ENCODE measurements around the gene TBCCD1.

TBCCD1 gene, protein sequence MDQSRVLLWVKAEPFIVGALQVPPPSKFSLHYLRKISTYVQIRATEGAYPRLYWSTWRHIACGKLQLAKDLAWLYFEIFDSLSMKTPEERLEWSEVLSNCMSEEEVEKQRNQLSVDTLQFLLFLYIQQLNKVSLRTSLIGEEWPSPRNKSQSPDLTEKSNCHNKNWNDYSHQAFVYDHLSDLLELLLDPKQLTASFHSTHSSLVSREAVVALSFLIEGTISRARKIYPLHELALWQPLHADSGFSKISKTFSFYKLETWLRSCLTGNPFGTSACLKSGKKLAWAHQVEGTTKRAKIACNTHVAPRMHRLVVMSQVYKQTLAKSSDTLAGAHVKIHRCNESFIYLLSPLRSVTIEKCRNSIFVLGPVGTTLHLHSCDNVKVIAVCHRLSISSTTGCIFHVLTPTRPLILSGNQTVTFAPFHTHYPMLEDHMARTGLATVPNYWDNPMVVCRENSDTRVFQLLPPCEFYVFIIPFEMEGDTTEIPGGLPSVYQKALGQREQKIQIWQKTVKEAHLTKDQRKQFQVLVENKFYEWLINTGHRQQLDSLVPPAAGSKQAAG

DNA sequence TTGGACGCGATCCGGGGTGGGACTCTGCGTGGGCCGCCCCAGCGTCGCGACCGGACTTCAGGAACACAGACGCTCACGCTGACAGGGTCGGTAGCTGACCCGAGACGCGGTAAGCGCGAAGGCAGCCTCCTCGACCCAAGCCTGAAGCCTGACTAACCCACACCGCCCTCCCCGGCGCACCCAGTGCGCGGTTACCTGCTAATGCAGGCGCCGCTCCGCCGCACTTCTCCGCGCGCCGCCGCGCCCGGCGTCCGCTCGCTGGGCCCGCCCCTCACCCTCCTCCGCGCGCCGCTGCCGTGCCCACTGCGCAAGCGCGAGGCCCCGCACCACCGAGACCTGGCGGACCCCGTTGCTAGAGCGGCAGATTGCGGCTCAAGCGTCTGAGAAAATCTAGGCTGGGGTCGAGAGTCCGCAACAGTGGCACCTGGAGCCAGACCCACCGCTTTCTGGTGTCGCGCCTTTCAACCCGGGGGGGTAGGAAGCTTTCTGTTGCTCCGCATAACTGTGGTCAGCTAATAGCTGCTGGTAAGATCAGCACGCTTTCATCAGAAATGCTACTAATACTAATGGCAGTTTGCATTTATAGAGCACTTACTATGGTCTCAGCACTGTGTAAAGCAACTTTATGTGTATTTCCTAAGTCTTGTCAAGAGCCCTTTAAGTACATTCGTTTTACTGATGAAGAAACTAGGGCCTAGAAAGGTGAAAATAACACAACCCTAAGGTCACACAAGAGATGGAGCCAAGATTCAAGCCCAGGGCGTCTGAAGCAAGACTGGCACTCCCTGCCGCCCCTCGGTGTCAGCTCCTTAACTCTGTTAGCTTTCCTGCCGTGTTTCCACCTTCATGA is at the start of gene TBCCD1:
Gene TBCCD1 (minus strand): TSS at position 268 of the 850 bp plus-strand sequence. CDS start 3,010 bp downstream, outside the sequence.
- peak; percentile 76 to 94 for DNase-seq

DNA sequence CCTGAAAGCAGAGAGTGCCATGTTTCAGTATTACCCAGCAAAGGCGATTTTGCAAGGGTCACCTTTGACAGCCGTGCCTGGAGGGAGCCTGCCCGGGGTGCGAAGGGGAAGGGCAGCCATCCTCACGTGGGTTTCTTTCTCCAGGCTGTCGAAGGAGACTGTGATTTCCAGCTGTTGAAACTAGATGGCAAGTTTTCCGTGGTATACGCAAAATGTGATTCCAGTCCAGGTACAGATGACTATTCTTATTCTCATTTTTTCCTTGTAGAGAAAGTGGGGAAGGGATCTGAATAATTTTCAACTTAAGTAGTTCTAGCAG is 49.1 kb upstream of the TBCCD1 start:
- DNase-seq = no peak

DNA sequence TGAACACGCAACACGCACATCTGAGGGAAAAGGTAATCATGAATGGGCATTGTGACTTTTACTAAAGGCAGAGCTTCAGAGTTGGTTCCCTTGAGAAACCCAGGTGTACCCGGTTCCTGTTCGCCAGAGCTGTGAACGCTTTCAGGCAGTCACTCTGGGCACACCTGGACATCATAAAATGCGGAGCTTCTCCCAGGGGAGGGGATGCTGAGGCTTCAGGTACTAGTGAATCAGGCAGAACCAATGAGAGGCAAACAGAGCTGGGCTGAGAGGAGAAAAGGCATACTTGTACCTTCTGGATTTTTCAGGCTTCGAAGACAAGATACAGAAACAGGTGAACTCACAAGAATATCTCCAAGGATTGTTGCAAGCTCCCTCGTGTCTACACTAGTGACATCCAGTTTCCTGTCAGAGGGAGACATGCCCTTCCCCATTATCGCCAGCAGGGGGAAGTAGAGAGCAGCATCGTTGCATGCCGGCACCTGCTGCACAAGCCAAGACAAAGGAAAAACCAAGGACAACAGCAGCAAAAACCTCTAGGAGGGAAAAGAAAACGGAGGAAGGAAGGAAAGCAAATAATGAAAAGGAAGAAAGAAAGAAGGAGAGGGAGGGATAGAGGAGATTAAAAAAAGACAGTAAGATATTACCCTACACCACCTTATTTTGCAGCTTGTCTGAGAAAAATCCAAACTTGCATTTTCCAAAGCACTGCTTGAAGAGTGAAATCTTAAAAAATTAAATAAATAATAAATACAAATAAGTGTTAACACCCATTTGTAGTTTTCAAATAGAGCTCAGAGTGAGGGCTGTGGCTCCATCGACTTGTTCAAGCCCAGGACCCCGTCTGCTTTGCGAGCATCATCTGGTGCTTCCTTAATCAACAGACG is 47.7 kb upstream of the TBCCD1 start:
- peak; percentile 29 to 89 for DNase-seq

DNA sequence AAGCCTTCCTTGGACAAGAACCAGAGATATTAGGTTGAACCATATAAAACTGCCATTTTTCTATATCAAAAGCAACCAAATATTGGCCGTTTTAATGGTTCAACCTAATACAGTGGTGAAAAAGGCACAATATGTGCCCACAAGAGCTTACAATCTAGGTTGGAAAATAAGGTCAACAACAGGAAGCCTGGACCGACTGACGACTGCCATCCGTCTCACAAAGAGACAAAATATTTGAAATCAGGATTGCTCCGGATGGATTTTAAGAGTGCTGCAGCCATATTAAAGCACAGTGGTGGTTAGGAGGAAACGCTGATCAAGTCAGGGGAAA is 47.1 kb upstream of the TBCCD1 start:
- no peak for DNase-seq

DNA sequence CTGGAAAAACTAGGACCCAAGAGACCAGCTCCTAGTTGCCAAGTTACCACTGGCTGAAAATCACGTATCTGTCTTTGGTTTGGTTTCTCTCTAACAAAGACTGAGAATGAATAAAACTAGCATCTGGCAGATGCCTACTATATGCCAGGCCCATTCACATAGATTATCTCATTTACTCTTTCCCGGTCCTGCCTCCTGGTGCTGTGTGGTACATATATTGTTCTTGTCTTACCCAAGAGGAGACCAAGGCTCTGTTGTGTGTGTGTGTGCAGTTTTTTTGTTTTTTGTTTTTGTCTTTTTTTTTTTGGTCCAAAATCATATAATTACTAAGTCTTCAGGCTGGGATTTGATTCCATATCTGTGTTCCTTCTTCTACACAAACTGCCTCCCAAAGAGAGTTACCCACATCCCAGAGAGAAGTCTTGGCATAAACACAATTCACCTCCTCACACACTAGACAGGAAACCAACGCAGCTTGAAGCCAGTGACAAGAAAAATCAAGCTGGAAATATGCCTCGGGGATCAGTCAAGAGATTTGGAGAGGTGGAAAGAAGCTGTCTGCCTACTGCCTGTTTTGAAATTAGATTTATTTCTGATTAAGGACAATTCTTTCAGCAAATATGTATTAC is 46.6 kb upstream of the TBCCD1 start:
- no peak for DNase-seq

DNA sequence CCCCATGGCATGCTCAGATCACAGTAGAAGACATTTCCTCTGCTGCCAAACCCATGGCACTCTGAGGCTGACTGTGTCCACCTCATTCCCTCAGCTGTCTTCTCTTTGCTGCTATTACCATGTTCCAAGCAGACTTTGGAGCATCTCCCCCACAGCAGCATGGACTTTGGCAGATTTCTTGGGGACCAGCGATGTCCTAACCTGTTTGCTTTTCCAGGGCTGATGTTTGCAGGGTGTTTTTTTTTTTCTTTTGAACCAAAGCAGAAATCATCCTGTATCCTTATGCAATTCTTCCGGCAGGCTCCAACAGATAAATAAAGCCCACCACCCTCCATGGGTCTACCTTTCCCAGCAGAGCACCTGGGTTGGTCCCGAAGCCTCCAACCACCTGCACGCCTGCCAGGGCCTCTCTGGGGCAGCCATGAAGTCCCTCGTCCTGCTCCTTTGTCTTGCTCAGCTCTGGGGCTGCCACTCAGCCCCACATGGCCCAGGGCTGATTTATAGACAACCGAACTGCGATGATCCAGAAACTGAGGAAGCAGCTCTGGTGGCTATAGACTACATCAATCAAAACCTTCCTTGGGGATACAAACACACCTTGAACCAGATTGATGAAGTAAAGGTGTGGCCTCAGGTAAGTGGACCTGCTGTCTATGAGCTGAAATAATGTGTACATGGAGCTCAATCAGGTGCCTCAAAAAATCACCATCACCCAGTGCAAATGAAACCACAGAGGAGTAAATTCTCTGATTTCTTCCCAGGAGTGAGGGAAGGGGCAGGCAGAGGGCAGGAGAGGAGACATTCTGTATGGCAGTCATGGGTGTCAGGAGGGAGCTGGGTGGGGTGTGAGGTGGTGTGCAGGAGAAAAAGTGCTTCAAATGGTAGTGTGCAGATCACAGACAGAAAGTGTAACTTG is 45.8 kb upstream of the TBCCD1 start, which contains the start of gene AHSG:
Gene AHSG (plus strand): TSS at position 340 of the 916 bp plus-strand sequence. CDS start 82 bp downstream, at position 422.
- no peak for DNase-seq

DNA sequence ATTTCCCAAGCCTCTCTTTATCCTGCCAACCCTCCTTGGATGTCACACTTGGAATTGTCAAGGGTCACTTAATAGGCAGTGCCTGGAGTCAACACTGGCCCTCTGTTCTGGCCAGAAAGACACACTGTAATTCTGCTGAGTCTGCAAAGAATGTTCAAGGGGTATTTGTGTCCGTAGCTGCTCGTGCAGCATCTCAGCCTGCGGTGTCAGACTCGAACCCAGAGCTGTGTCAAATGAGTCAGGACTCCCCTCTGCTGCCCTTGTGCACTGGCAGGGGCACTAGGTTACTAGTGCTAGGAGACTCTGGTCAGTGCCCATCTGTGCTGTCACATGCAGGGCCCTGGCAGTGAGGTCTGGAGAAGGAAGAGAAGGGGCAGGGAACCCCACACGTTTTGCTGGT is 44.9 kb upstream of the TBCCD1 start:
- DNase-seq = no peak

DNA sequence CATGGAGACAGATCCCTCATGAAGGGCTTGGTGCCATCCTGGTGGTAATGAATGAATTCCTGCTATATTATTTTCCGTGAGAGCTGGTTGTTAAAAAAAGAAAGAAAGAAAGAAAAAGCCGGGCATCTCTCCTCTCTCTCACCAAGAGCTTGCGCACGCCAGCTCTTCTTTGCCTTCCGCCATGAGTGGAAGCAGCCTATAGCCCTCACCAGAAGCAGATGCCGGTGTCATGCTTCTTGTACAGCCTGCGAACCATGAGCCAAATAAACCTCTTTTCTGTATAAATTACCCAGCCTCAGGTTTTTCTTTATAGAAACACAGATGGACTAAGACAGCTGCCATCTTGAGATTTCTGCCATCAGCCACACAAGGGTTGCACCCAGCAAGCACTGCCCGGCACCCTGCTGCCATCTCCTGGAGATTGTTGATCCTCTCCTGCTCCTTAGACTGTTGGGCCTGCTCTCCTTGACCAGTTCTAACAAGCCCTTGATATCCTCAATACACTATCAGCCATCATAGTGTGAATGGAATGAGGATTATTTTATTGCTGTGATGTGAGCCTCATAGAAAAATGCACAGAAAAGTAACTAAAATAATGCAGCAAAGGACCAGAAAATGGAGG is 42.2 kb upstream of the TBCCD1 start:
- DNase-seq = peak; percentile 7 to 13

DNA sequence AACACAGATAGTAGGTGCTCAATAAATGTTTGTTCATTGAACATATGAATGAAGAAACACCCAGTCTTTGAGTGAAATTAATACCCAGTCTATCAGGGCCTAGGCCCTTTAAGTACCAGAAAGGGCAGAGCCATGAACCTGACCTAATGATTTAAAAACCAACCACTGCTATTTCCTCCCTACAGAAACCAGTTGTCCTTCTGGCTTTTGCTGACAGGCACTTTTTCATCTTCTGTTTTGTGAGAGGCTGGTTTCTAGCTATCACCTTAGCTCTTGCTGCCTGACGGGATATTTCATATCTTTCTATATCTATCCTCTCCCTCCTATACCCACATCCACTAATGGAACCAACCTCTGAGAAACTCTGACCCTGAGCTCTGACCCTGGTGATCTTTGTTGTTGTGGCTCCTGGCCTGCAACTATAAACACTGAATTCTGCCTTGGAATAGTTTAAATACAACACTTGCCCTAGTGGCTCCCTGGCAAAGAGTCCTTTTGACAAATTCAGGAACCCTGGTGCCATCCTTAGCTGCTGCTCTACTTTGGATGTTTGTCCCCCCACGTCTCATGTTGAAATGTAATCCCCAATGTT is 41.6 kb upstream of the TBCCD1 start:
- DNase-seq = no peak

DNA sequence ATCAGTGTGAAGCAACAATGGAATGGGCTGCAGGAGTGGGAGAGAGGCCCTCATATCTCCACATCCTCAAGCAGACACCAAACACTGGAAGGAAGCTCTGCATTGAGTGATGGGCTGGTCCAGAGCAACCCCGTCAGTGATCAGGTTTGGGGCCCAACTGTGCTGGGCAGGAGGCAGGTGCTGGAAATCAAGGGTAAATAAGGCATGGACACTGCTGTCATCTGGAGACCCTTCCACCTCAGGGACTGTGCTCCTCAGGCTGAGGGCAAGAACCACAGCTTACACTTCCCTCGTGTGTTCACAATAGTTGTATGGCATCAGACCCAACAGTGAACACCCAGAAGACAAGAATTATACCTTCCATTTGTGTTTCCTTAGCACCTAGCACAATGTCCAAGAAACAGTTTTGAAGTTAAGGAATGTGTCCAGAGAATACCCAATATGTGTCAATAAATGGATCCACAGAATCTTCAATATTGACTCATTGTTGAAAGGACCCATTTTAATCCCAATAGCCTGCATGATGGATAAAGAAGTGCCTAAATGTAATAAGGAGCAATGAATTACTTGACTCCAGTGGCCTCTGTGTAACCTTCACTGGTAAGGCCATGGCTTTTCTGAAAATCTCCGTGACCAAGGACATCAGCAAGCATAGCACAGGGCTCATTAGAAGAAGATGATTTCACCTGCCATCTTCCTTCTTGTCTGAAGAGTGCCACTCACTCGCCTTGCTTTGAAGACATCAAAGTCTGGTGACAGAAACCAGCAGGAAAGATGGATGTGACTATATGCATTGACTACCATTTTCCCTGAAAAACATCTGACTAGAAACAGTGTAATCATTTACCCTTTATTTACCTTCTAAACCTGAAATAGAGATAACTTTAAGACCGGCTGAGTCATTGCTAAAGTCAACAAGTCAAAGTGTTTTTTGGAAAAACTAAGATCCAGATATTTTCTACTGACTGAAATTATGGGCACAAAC is 38.7 kb upstream of the TBCCD1 start:
- DNase-seq = no peak

DNA sequence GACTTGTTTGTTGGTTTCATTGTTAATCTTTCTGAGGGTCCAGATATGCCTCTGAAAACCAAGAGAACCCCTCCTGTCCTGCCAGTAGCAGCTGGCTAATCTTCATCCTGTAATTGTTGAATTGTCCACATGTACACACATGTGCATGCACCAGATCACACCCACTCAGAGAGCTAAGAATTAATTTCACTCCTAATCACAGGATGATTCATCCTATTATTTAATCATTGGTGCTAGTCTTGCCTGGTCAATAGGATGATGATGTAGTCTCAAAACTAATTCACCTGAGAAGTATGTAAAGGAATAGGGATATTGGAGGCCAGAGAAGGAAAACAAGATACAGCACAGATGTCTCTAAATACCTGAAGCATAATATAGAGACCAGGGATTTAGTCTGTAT is 37.9 kb upstream of the TBCCD1 start:
- no peak for DNase-seq

DNA sequence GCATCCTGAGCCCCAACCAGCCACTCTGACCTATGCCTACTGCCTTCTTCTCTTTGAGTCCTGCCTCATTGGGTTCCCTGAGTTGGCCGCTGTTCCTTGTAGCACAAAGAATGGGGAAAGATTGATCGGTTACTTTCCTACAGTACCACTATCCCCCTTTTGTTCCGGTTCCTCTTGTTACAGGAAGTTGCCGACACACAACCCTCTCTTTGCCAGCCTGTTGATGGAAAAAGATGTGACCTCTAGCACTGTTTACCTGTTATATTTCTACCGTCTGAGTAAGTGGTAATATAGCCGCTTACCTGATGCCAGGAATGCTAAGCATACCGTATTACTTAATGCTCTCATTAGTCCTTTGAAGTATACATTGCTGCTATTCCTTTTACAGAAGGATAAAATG is 36.0 kb upstream of the TBCCD1 start:
- no peak for DNase-seq

DNA sequence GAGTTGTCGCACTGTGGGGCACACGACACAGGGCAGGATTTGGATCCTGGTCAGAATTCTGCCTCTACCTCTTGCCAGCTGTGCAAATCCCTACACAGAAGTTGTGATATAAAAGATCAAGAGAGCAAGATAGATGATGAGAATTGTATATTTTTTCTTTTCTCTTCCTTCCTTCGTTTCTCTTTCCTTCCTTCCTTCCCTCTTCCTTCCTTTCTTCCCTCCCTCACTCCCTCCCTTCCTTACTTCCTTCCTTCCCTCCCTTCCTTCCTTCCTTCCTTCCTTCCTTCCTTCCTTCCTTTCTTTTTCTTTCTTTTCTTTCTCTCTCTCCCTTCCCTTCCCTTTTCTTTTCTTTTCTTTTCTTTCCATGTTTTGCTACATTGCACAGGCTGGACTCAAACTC is 33.8 kb upstream of the TBCCD1 start:
- no peak for DNase-seq

DNA sequence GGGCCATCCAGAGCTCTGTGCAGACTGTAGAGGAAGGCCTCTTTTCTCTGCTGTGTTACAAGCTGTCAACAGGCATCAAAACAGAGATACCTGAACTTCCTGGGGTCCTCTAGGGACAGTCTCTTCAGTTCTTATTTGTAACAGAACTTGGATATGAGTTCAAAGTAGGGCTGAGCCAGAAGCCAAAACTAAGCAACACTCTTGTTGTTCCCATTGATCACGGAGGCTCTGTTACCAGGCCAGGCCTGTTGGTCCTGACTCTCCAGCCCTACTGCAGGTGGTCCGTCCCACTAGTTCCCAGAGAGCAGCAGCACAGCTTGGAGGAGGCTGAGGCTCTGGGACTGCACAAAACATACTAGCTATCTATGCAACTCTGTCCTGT is 32.6 kb upstream of the TBCCD1 start:
- no peak for DNase-seq

DNA sequence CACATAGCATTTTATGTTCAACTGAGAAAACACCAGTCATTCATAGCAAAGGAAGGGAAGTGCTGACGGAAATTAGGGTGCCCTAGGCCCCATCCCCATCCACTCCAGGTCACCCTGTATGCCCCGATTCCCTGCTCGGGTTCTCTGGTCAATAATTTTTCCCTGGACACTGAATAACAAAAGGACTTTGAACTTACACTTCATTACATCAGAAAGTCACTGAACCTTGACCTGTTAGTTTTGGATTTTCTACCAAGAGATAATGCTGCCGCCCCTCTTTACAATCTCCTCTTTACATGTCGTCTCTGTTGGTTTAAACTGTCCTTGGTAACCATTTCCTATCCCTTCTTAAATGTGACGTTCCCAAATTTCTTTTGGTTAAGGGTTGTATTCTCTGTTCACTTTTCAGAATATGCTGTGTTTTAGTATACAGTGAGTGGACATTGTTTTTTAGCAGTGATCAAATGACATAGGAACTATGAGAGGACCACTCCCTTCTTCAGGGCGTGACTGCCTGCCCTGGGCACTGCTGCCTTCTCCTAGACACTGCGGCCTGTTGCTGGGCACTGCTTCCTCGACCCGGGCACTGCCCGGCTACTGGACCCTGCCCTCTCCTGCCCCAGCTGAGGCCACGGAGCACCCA is 32.1 kb upstream of the TBCCD1 start:
- no peak for DNase-seq

DNA sequence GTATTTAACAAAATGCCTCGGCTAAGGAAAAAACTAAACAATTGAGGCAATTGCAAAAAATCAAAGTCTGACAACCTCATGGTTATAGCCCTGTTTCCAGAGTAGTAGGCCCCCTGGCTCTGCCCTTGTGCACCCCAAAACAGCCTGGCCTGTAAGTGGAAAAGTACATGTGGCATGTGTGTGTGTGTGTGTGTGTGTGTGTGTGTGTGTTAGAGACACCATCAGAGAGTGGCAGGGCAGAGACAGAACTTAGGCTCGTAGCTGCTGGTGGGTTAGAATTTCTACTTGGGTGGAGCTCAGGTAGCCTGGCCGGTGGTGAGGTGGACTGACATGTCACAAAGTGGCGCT is 31.6 kb upstream of the TBCCD1 start:
- DNase-seq = no peak

DNA sequence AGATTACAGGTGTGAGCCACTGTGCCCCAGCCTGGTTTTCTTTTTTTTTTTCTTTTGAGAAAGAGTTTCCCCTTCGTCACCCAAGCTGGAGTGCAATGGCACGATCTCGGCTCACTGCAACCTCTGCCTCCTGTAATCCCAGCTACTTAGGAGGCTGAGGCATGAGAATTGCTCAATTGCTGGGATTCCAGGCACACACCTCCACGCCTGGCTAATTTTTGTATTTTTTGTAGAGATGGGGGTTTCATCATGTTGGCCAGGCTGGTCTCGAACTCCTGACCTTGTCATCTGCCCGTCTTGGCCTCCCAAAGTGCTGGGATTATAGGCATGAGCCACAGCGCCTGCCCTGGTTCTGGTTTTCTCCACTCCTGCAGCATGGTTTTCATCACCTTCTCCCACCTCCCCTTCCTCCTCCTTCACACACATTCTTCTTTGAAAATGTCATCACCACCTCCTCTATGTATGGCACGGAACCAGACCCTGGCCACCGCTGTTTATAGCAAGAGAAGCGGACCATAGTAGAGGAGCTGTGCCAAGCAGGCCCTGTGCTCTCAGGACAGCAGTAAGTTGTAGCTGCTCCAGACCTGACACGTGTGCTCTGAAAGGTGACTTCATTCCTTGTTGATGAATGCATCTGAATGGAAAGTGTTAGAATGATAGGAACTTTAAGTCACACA is 31.1 kb upstream of the TBCCD1 start:
- no peak for DNase-seq

Measured in inflammatory macrophage treated with lipopolysaccharide for 1 hour (primary cell).